AG04450 (cell line): ENCODE results near the gene CDC6. TPM values are rescaled to one million over a fixed set of nuclear protein-coding genes. Genes with fewer than 3 reads are reported as not detected.

Experiments used
- CTCF ChIA-PET: fragments of 300-600, 350-600 bp; formaldehyde crosslinking; extraction: SDS; loops from one replicate; lab custom pipeline; 2022; ENCODE audit warnings: antibody characterized with exemption, inconsistent platforms; lab: Charles Lee
- POLR2A ChIA-PET: fragments of 350-600 bp; formaldehyde crosslinking; extraction: SDS; loops from one replicate; lab custom pipeline; 2021; ENCODE audit warnings: antibody characterized with exemption, inconsistent platforms; lab: Yijun Ruan, JAX
- DNase-seq: peaks from one replicate; pipeline ENCODE4 v3.0.0-alpha.2; 2011; ENCODE audit warnings: low read depth, low spot score
- H3K27ac ChIP-seq: one replicate; pipeline ENCODE4 v1.5.1; 2012; ENCODE audit warnings: low read depth, low read length, control low read depth
- H3K27me3 ChIP-seq: one replicate; pipeline ENCODE4 v1.6.0; 2012; ENCODE audit warnings: low read length; ENCODE audit not compliant: control insufficient read depth, insufficient read depth
- H3K4me3 ChIP-seq: 2 replicates; pipeline ENCODE4 v1.5.1; 2011; ENCODE audit warnings: mild to moderate bottlenecking, low read depth, low read length, control low read depth
- H3K9me3 ChIP-seq: 2 replicates; pipeline ENCODE4 v1.5.1; 2012; ENCODE audit warnings: low read length; ENCODE audit not compliant: control insufficient read depth, insufficient read depth
- CTCF ChIP-seq: IDR thresholded peaks from 2 replicates; pipeline ENCODE4 v1.5.1; 2011; ENCODE audit warnings: low read depth, low read length, control low read depth, inconsistent platforms
- polyA plus RNA-seq: library from polyadenylated mRNA; depleted of rRNA; stranded (reverse); fragments of >200 nt; gene quantifications from 2 replicates; pipeline ENCODE4 v1.2.3, GENCODE V29; 2011

Gene CDC6
- polyA plus RNA-seq, 1 experiment = 8.6 TPM

GRCh38 chr17:40318830-40319391 lies 31.2 kb downstream of the CDC6 start:
- DNase-seq = no peak
- peak; percentile 38 for TF ChIP-seq CTCF
- Histone ChIP-seq H3K4me3 (peak overlapping the region; percentile 82), H3K27ac (no peak overlapping the region), H3K9me3 (peaks cover 2% of the 10 kb centered on the region; the same call in 1 of the 2 replicates), H3K27me3 (no peaks in the 10 kb centered on the region)
- ChIA-PET CTCF (interaction anchor here (0.7 to 1.7 kb wide), 7 partner anchors 10 to 100 kb away, joined by 3 to 5 read pairs (median 3); partner anchors contain the start of genes RARA and WIPF2), POLR2A (interaction anchor here (0.7 kb wide), 1 partner anchor 154 kb away, joined by 3 read pairs; no protein-coding TSS in a partner anchor)

- peaks cover 2% of the 10 kb centered on the region; the same call in 1 of the 2 replicates for H3K9me3 ChIP-seq
- ChIA-PET CTCF (interaction anchor here (0.7 to 1.7 kb wide), 6 partner anchors 11 to 101 kb away, joined by 3 to 5 read pairs (median 4); partner anchors contain the start of genes RARA and WIPF2), POLR2A (no interaction called here)
- no peak for TF ChIP-seq CTCF
- no peak for DNase-seq
- no peak overlapping the region for H3K27ac ChIP-seq
- H3K4me3 ChIP-seq = peak overlapping the region; percentile 82
- H3K27me3 ChIP-seq = no peaks in the 10 kb centered on the region
Measured at GRCh38 chr17:40319651-40320540, 32.2 kb downstream of the CDC6 start.

GRCh38 chr17:40320756-40321523 lies 33.3 kb downstream of the CDC6 start:
- no peak for DNase-seq
- ChIA-PET CTCF (interaction anchor here (0.8 kb wide), 1 partner anchor 34 kb away, joined by 3 read pairs; no protein-coding TSS in a partner anchor), POLR2A (interaction anchor here (1.2 kb wide), 1 partner anchor 21 kb away, joined by 4 read pairs; no protein-coding TSS in a partner anchor)
- Histone ChIP-seq H3K27ac (peak overlapping the region; percentile 21), H3K27me3 (no peaks in the 10 kb centered on the region), H3K4me3 (peak overlapping the region; percentile 82), H3K9me3 (peaks cover 2% of the 10 kb centered on the region; the same call in 1 of the 2 replicates)
- TF ChIP-seq CTCF = no peak

- DNase-seq = no peak
- Histone ChIP-seq H3K4me3 (peak overlapping the region; percentile 82), H3K9me3 (peaks cover 2% of the 10 kb centered on the region; the same call in 1 of the 2 replicates), H3K27ac (no peak overlapping the region), H3K27me3 (no peaks in the 10 kb centered on the region)
- CTCF ChIA-PET = interaction anchor here (0.8 kb wide), 1 partner anchor 33 kb away, joined by 3 read pairs; no protein-coding TSS in a partner anchor
- TF ChIP-seq CTCF = no peak
- POLR2A ChIA-PET = interaction anchor here (1.2 kb wide), 1 partner anchor 21 kb away, joined by 4 read pairs; no protein-coding TSS in a partner anchor
Measured at GRCh38 chr17:40321524-40321929, 33.8 kb downstream of the CDC6 start.
